H1 (cell line): Measurements from ENCODE around the gene RIBC2. TPM values are rescaled to one million over a fixed set of nuclear protein-coding genes. Genes with fewer than 3 reads are reported as not detected.

Experiments
- CBX8 ChIP-seq: fragments of 300-800, 300-1000 bp; sonication (generic); IDR thresholded peaks from 2 replicates; pipeline ENCODE4 v1.7.1; 2016; ENCODE audit warnings: low read depth, low read length, borderline replicate concordance
- GTF2F1 ChIP-seq: IDR thresholded peaks from 2 replicates; pipeline ENCODE4 v1.6.1; 2012; ENCODE audit warnings: low read depth, low read length, improper control_type of control experiment, borderline replicate concordance
- RAD21 ChIP-seq, 2 experiments: IDR thresholded peaks in 1 of 2; conservative IDR thresholded peaks in 1 of 2; 2 replicates each; pipeline ENCODE4 v1.6.1; 2011; ENCODE audit warnings: low read depth in 2 of 2, low read length in 2 of 2, improper control_type of control experiment in 1 of 2, inconsistent platforms in 1 of 2, mild to moderate bottlenecking in 1 of 2, moderate library complexity in 1 of 2
- SRF ChIP-seq: IDR thresholded peaks from 2 replicates; pipeline ENCODE4 v1.6.1; 2011; ENCODE audit warnings: mild to moderate bottlenecking, low read depth, low read length, moderate library complexity
- TCF12 ChIP-seq: IDR thresholded peaks from 2 replicates; pipeline ENCODE4 v1.6.1; 2011; ENCODE audit warnings: low read depth, mild to moderate bottlenecking, low read length
- TEAD4 ChIP-seq: IDR thresholded peaks from 2 replicates; pipeline ENCODE4 v1.6.1; 2012; ENCODE audit warnings: low read depth, low read length, inconsistent platforms, mixed read lengths
- polyA plus RNA-seq, 7 experiments: library from polyadenylated mRNA; depleted of rRNA in 3 of 7; stranded (reverse) in 5 of 7; unstranded in 2 of 7; fragments of >200 nt in 5 of 7; fragments of 200-250 nt in 2 of 7; gene quantifications; 1 replicate in 5 of 7; 2 replicates in 1 of 7; 4 replicates in 1 of 7; pipeline versions ENCODE4 v1.2.1 to v1.2.3, GENCODE V29; 2011 to 2013; ENCODE audit warnings: missing spikeins in 2 of 7, mixed read lengths in 2 of 7
- total RNA-seq: library from RNA; stranded (reverse); fragmentation: NEBNext Ultra II Directional; extraction: Animal tissue kit (Norgen Biotek cat#: 25700); gene quantifications from 2 replicates; pipeline ENCODE4 v1.2.1, GENCODE V29; 2021
- TF ChIP-seq, protein P1 (sequence below): IDR thresholded peaks from 2 replicates; pipeline ENCODE4 v1.6.1; 2012; ENCODE audit warnings: inconsistent platforms

RIBC2 gene
- total and polyA plus RNA-seq, 2 of the 8 experiments (the other 6 are each of a cell fraction or from before 2014, with no cell fraction given): 0.79 to 2.1 TPM

DNA sequence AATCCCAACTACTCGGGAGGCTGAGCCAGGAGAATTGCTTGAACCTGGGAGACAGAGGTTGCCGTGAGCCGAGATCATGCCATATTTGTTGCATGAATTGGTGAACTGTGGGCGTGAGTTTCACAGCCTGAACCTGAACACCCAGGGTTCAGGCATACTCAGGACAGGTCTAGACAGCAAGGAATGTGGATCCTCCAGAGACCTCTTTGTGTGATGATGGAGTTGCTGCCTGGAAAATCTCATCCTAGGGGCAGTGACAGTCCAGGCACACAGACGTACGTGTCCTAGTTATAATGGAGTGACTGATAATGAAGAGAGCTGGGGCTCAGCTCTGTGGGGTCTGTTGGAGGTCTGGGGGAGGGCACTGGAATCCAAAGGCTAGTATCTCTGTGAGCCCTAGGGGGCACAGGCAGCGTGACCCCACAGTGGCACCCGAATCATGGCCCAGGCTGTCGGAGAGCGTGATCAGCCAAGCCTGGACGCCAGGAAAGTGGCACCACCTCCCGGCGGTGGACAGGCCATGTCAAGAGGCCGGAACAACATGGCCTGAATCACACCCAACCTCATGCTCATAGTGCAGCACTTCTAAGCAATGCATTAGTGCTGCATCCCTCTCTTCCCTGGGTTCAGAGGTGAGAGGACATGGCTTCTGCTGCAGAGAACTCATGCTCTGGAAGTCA, 31.7 kb downstream of the RIBC2 start (continued):
- TF ChIP-seq SRF (no peak), GTF2F1 (no peak), TEAD4 (no peak), RAD21 (IDR thresholded peaks at IDR 0.05 in 1 of 2, conservative IDR thresholded peaks at IDR 0.05 in 1 of 2; ENCODE audit: low read depth in 2 of 2, low read length in 2 of 2) (no peak), CBX8 (no peak), TCF12 (no peak)
- TF ChIP-seq, protein P1, sequence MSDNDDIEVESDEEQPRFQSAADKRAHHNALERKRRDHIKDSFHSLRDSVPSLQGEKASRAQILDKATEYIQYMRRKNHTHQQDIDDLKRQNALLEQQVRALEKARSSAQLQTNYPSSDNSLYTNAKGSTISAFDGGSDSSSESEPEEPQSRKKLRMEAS: no peak
